GM12875 (cell line): ENCODE results near the gene CRADD.
"Not testable (repeated sequence)": the region's sequence is repeated elsewhere in the genome, so short reads cannot be mapped to it uniquely, and the experiment has no call there.

Experiments used
- H3K4me3 ChIP-seq: one replicate; pipeline ENCODE4 v1.5.1; 2011; ENCODE audit warnings: low read depth, low read length, control low read depth
- TF ChIP-seq, protein P1 (sequence below): IDR thresholded peaks from 2 replicates; pipeline ENCODE4 v1.5.1; 2011; ENCODE audit warnings: low read depth, mild to moderate bottlenecking, control low read depth, inconsistent platforms, low read length, moderate library complexity, borderline replicate concordance; ENCODE audit not compliant: insufficient read depth

The CRADD gene

DNA sequence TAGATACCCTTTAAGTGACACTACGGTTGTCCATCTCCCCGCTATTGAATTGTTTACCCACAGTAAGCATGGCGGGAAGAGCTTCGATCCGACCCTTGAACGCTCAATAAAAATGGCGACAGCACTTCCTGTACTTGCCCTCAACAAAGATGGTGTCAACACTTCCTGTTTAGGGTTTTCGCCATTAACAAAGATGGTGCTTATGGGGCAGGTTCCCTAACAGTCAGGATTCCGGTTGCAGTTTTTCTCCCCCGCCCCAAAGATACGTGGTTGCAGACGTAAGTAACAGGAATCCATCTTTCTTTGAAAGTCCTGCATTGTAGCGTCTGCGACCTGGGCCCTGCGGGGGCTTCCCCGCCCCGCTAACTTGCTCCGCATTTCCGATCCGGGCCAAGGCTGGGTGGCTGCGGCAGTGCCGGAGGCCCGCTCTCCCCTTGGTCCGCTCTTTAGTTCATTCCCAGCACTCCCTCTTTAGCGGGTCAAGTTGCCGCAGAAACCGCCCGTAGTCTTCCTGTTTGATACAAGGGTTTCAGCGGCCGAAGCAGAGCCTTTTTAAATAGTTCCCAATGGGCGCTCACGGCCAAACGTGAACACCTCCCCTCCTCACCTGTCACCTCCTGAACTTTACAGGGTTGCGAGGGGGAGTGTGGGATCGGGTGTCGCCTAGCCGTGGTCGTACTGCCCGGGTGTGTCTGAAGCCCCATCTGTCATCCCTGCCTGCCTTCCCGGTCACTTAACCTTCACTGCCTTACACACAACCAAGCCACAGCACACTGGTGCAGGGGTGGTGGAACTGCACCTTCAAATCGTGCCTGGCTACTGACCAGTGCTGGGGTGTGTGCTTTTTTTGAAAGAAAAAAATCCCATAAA, at the start of gene CRADD:
Gene CRADD, plus strand, starts transcription at position 181 of the 870 bp plus-strand sequence.
- TF ChIP-seq, protein P1, sequence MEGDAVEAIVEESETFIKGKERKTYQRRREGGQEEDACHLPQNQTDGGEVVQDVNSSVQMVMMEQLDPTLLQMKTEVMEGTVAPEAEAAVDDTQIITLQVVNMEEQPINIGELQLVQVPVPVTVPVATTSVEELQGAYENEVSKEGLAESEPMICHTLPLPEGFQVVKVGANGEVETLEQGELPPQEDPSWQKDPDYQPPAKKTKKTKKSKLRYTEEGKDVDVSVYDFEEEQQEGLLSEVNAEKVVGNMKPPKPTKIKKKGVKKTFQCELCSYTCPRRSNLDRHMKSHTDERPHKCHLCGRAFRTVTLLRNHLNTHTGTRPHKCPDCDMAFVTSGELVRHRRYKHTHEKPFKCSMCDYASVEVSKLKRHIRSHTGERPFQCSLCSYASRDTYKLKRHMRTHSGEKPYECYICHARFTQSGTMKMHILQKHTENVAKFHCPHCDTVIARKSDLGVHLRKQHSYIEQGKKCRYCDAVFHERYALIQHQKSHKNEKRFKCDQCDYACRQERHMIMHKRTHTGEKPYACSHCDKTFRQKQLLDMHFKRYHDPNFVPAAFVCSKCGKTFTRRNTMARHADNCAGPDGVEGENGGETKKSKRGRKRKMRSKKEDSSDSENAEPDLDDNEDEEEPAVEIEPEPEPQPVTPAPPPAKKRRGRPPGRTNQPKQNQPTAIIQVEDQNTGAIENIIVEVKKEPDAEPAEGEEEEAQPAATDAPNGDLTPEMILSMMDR, result 0 out of 2 replicates have a peak, but pooled peaks have one; percentile 13
- H3K4me3 ChIP-seq, result peak within 1 kb of the TSS; percentile 62

DNA sequence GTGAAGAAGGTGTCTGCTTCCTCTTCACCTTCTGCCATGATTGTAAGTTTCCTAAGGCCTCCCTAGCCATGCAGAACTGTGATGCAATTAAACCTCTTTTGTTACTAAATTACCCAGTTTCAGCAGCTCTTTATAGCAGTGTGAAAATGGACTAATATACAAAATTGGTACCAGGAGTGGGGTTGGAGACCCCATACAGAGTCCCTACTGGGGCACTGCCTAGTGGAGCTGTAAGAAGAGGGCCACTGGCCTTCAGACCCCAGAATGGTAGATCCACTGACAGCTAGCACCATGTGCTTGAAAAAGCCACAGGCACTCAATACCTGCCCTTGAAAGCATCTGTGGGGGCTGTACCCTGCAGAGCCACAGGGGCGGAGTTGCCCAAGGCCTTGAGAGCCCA, 44.8 kb upstream of the CRADD start:
- TF ChIP-seq, protein P1, result no peak
- H3K4me3 ChIP-seq, result no peak overlapping the region

- TF ChIP-seq, protein P1, result no peak
These were observed 42.8 kb upstream of the CRADD start for GRCh38 chr12:93634416-93634815.

GRCh38 chr12:93636708-93637107, 40.5 kb upstream of the CRADD start:
- H3K4me3 ChIP-seq, result no peak overlapping the region
- TF ChIP-seq, protein P1, result no peak

More at GRCh38 chr12:93634416-93634815, 42.8 kb upstream of the CRADD start:
- H3K4me3 ChIP-seq, result no peak overlapping the region

DNA sequence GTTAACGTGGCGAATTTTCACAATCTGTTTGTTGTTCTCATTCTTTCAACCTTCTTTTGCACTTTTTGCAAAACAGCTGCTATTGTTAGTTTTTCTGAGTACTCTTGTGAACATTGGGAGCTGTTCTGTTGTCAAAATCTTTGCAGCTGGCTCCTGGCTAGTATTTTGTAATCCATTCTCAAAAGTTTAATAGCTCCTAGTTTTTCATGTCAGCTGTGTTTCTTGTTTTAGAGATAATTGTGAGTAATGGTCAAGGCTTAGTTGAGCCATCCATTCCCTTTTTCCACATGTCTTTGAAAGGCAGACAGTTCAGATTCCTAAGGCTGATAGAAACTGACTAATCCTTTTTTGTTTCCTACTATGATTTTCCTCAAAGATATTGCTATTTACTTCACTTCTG, 39.1 kb upstream of the CRADD start:
- no peak overlapping the region for H3K4me3 ChIP-seq
- TF ChIP-seq, protein P1, result no peak

- TF ChIP-seq, protein P1, result no peak
- no peak overlapping the region for H3K4me3 ChIP-seq
These were observed 38.2 kb upstream of the CRADD start for GRCh38 chr12:93638954-93639353.

DNA sequence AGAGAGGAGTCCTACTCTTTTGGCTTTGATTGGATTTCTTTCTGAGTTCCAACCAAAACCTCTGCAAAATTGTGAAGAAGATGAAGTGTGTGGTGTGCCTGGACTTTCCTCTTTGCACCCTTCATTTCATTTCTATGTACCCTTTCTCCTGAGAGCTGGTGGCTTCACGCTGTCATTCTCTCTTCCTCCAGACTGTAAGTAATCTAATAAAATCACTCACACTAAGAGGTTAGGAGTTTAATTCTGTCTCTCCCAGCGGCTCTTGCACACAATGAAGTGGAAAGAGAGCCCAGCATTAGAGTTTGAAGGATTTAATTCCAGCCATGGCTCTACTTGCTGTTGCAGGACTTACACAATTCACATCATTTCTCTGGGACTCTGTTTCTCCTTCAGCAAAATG, 37.8 kb upstream of the CRADD start:
- no peak overlapping the region for H3K4me3 ChIP-seq
- TF ChIP-seq, protein P1, result no peak

- H3K4me3 ChIP-seq, result not testable (repeated sequence)
These were observed 35.8 kb upstream of the CRADD start for GRCh38 chr12:93641380-93641779.
